Neural crest cell (in vitro differentiated cells): ENCODE measurements around the gene NDUFAF8. TPM values are rescaled to one million over a fixed set of nuclear protein-coding genes. Genes with fewer than 3 reads are reported as not detected.

ENCODE experiments used
- DNase-seq: peaks from one replicate; pipeline ENCODE4 v3.0.0; 2021; ENCODE audit warnings: low read depth, mixed read lengths, low spot score
- H3K27ac Mint-ChIP-seq: one replicate; pipeline ENCODE4 v1.8.0; 2021; ENCODE audit warnings: mild to moderate bottlenecking, mixed read lengths; ENCODE audit not compliant: unreplicated experiment
- H3K27me3 Mint-ChIP-seq: 2 replicates; pipeline ENCODE4 v1.8.0; 2021; ENCODE audit warnings: low read depth, mild to moderate bottlenecking, mixed read lengths
- H3K36me3 Mint-ChIP-seq: 2 replicates; pipeline ENCODE4 v1.8.0; 2021; ENCODE audit warnings: low read depth, mild to moderate bottlenecking, mixed read lengths
- H3K4me1 Mint-ChIP-seq: 2 replicates; pipeline ENCODE4 v1.8.0; 2021; ENCODE audit warnings: mixed read lengths
- H3K4me3 Mint-ChIP-seq: one replicate; pipeline ENCODE4 v1.8.0; 2021; ENCODE audit warnings: mild to moderate bottlenecking, mixed read lengths
- H3K9me3 Mint-ChIP-seq: 2 replicates; pipeline ENCODE4 v1.8.0; 2021; ENCODE audit warnings: mixed read lengths
- CTCF ChIP-seq: fragments of 200-600 bp; sonication (generic); conservative IDR thresholded peaks from 2 replicates; pipeline ENCODE4 v1.5.0; 2021; ENCODE audit warnings: antibody characterized with exemption, mild to moderate bottlenecking
- total RNA-seq: library from RNA; stranded (reverse); gene quantifications from 2 replicates; pipeline ENCODE4 v1.2.1, GENCODE V29; 2021

Gene NDUFAF8
- total RNA-seq, 1 donor from 2014 or later = 54.5 TPM

GRCh38 chr17:81195941-81196495, 43.1 kb upstream of the NDUFAF8 start:
- no peak for TF ChIP-seq CTCF
- no peak for DNase-seq
- H3K27ac Mint-ChIP-seq = no peak overlapping the region
- H3K4me3 Mint-ChIP-seq = no peak overlapping the region
- H3K36me3 Mint-ChIP-seq = no peaks in the 10 kb centered on the region
- peaks cover 4% of the 10 kb centered on the region for H3K4me1 Mint-ChIP-seq
- H3K27me3 Mint-ChIP-seq = no peaks in the 10 kb centered on the region
- H3K9me3 Mint-ChIP-seq = no peaks in the 10 kb centered on the region

- TF ChIP-seq CTCF = no peak
- Mint-ChIP-seq H3K27ac (no peak overlapping the region), H3K27me3 (no peaks in the 10 kb centered on the region), H3K4me3 (no peak overlapping the region), H3K9me3 (no peaks in the 10 kb centered on the region), H3K36me3 (no peaks in the 10 kb centered on the region), H3K4me1 (peaks cover 4% of the 10 kb centered on the region)
- DNase-seq = no peak
Observed at GRCh38 chr17:81196505-81197408, 42.4 kb upstream of the NDUFAF8 start.

- no peak overlapping the region for H3K27ac Mint-ChIP-seq
- H3K36me3 Mint-ChIP-seq = no peaks in the 10 kb centered on the region
- H3K27me3 Mint-ChIP-seq = no peaks in the 10 kb centered on the region
- peaks cover 4% of the 10 kb centered on the region for H3K4me1 Mint-ChIP-seq
- DNase-seq = no peak
- no peaks in the 10 kb centered on the region for H3K9me3 Mint-ChIP-seq
- TF ChIP-seq CTCF = no peak
- H3K4me3 Mint-ChIP-seq = no peak overlapping the region
Observed at GRCh38 chr17:81197409-81197795, 41.7 kb upstream of the NDUFAF8 start.

- no peak for TF ChIP-seq CTCF
- no peaks in the 10 kb centered on the region for H3K9me3 Mint-ChIP-seq
- H3K27me3 Mint-ChIP-seq = no peaks in the 10 kb centered on the region
- no peaks in the 10 kb centered on the region for H3K36me3 Mint-ChIP-seq
- DNase-seq = no peak
- peaks cover 4% of the 10 kb centered on the region for H3K4me1 Mint-ChIP-seq
- H3K27ac Mint-ChIP-seq = no peak overlapping the region
- H3K4me3 Mint-ChIP-seq = no peak overlapping the region
Observed at GRCh38 chr17:81197831-81198490, 41.2 kb upstream of the NDUFAF8 start.

- Mint-ChIP-seq H3K4me3 (no peak overlapping the region), H3K27me3 (no peaks in the 10 kb centered on the region), H3K27ac (no peak overlapping the region), H3K36me3 (no peaks in the 10 kb centered on the region), H3K9me3 (no peaks in the 10 kb centered on the region), H3K4me1 (peaks cover 4% of the 10 kb centered on the region)
- DNase-seq = no peak
- no peak for TF ChIP-seq CTCF
Observed at GRCh38 chr17:81198826-81199481, 40.2 kb upstream of the NDUFAF8 start.
